HG02943 (cell line): ENCODE data around the gene ANKH.
"Not testable (repeated sequence)": the region's sequence is repeated elsewhere in the genome, so short reads cannot be mapped to it uniquely, and the experiment has no call there.

ENCODE experiments used
- ATAC-seq: cut with Tn5 transposase; IDR thresholded peaks from one replicate; pipeline ENCODE4 v1.9.1; 2021; ENCODE audit warnings: mild to moderate bottlenecking, low read depth, moderate library complexity; ENCODE audit not compliant: unreplicated experiment

Gene ANKH

GRCh38 chr5:14884062-14884612, 12.6 kb upstream of the ANKH start:
- ATAC-seq: no peak

GRCh38 chr5:14882658-14883580, 11.3 kb upstream of the ANKH start:
- ATAC-seq: no peak

- no peak for ATAC-seq
These were observed 10.2 kb upstream of the ANKH start for GRCh38 chr5:14881826-14882225.

- ATAC-seq: no peak
These were observed 9.1 kb upstream of the ANKH start for GRCh38 chr5:14880688-14881087.

GRCh38 chr5:14879937-14880589, 8.5 kb upstream of the ANKH start:
- ATAC-seq: no peak

- no peak for ATAC-seq
These were observed 7.8 kb upstream of the ANKH start for GRCh38 chr5:14879393-14879792.

- not testable (repeated sequence) for ATAC-seq
These were observed 6.6 kb upstream of the ANKH start for GRCh38 chr5:14878192-14878591.

- ATAC-seq: no peak
These were observed 4.5 kb upstream of the ANKH start for GRCh38 chr5:14876095-14876494.

- ATAC-seq: no peak
These were observed 2.2 kb upstream of the ANKH start for GRCh38 chr5:14873790-14874189.

- ATAC-seq: no peak
These were observed 1.5 kb upstream of the ANKH start for GRCh38 chr5:14873093-14873492.

- peak; percentile 47 for ATAC-seq
These were observed 752 bp upstream of the ANKH start for GRCh38 chr5:14872070-14872989.

GRCh38 chr5:14870337-14871213, 1.0 kb downstream of the ANKH start:
- no peak for ATAC-seq

- ATAC-seq: no peak
These were observed 1.9 kb downstream of the ANKH start for GRCh38 chr5:14869668-14870164.

- ATAC-seq: no peak
These were observed 2.3 kb downstream of the ANKH start for GRCh38 chr5:14869233-14869632.

- no peak for ATAC-seq
These were observed 2.8 kb downstream of the ANKH start for GRCh38 chr5:14868771-14869170.

- no peak for ATAC-seq
These were observed 7.3 kb downstream of the ANKH start for GRCh38 chr5:14864181-14864812.

GRCh38 chr5:14863105-14863504, 8.5 kb downstream of the ANKH start:
- no peak for ATAC-seq

- ATAC-seq: no peak
These were observed 10.3 kb downstream of the ANKH start for GRCh38 chr5:14861123-14861765.
